Brain pericyte (primary cell): ENCODE results near the gene MBLAC1.
A peak's percentile ranks its signal among the peaks of the same experiment; 100 is the strongest.

Experiments
- DNase-seq: peaks from one replicate; pipeline ENCODE4 v3.0.0-alpha.2; 2012; ENCODE audit warnings: low read depth, low spot score

The MBLAC1 gene

GRCh38 chr7:100126931-100127865 is at the start of gene MBLAC1:
TSS of gene MBLAC1 (plus strand) at chr7:100126967. CDS start at chr7:100127396, 429 bp downstream.
- peak; percentile 75 for DNase-seq

GRCh38 chr7:100077205-100077604 is 49.6 kb upstream of the MBLAC1 start:
- no peak for DNase-seq

GRCh38 chr7:100079024-100079560 is 47.7 kb upstream of the MBLAC1 start:
- no peak for DNase-seq

- DNase-seq: no peak
Observed at GRCh38 chr7:100080907-100081534, 45.7 kb upstream of the MBLAC1 start.

- peak; percentile 97 for DNase-seq
Observed at GRCh38 chr7:100081535-100082102, 45.1 kb upstream of the MBLAC1 start, which contains the start of gene ZNF3. TSS of gene ZNF3 (minus strand) at chr7:100081723. CDS start at chr7:100077357, 4,366 bp downstream.

GRCh38 chr7:100082978-100083377 is 43.8 kb upstream of the MBLAC1 start:
- no peak for DNase-seq

- DNase-seq: no peak
Observed at GRCh38 chr7:100085515-100085914, 41.3 kb upstream of the MBLAC1 start.

GRCh38 chr7:100087055-100087750 is 39.6 kb upstream of the MBLAC1 start:
- DNase-seq: no peak

GRCh38 chr7:100088095-100088620 is 38.6 kb upstream of the MBLAC1 start:
- DNase-seq: no peak

- DNase-seq: no peak
Observed at GRCh38 chr7:100088621-100089457, 37.9 kb upstream of the MBLAC1 start, which contains the start of gene COPS6. TSS of gene COPS6 (plus strand) at chr7:100088969. CDS start at chr7:100088991, 22 bp downstream.

GRCh38 chr7:100089458-100090196 is 37.1 kb upstream of the MBLAC1 start:
- no peak for DNase-seq

GRCh38 chr7:100090527-100091410 is 36.0 kb upstream of the MBLAC1 start:
- DNase-seq: no peak

GRCh38 chr7:100091411-100092181 is 35.2 kb upstream of the MBLAC1 start:
- no peak for DNase-seq

GRCh38 chr7:100093054-100093453 is 33.7 kb upstream of the MBLAC1 start:
- DNase-seq: no peak

- no peak for DNase-seq
Observed at GRCh38 chr7:100093498-100093897, 33.3 kb upstream of the MBLAC1 start.

- no peak for DNase-seq
Observed at GRCh38 chr7:100093925-100094486, 32.8 kb upstream of the MBLAC1 start.

GRCh38 chr7:100095289-100095688 is 31.5 kb upstream of the MBLAC1 start:
- no peak for DNase-seq
